ENCODE measurements around the gene GHRHR.

DNA sequence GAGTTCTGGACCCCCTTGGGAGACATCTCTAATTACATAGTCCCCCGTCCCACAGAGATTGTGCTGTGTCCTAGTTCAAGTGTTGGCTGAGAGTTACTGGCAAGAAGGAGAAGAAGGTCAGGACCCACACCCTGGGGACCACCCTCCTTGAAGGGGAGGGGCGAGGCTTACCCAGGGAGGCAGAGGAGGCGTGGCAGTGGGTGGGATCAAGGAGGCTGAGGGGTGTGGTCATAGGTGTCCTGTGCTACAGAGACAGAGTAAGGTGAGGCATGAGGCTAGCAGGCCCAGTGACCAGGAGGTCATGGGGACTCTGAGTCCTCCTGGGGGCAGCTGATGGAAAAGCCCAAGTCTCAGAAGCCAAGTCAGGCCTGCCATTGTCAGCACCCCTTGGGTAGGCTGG lies 59.0 kb downstream of the GHRHR start:
- TF ChIP-seq EZH2 (IDR thresholded peaks at IDR 0.05) (no peak), POLR2AphosphoS5 (IDR thresholded peaks at IDR 0.05; ENCODE audit: borderline replicate concordance, low read depth, low read length) (no peak)
